SK-N-SH treated with all-trans-retinoic acid at 6 μM for 48 hours (cell line): ENCODE results near the gene TPK1.

Experiments
- ISL1 ChIP-seq: fragments of 250-450 bp; sonication (Bioruptor Pico); IDR thresholded peaks from 2 replicates; pipeline ENCODE4 v2.1.2; 2022; ENCODE audit warnings: mild to moderate bottlenecking, moderate library complexity
- OSR1 ChIP-seq: fragments of 250-450 bp; sonication (Bioruptor Pico); IDR thresholded peaks from 2 replicates; pipeline ENCODE4 v1.8.0; 2022; ENCODE audit warnings: moderate library complexity, mild to moderate bottlenecking, inconsistent platforms
- ZC3H10 ChIP-seq: fragments of 250-450 bp; sonication (Bioruptor Pico); IDR thresholded peaks from 2 replicates; pipeline ENCODE4 v1.5.1; 2021; ENCODE audit warnings: mild to moderate bottlenecking, moderate library complexity
- ZNF70 ChIP-seq: fragments of 450-650 bp; formaldehyde crosslinking; IDR thresholded peaks from 2 replicates; pipeline ENCODE4 v1.5.0; 2020; ENCODE audit warnings: mild to moderate bottlenecking, moderate library complexity
- ZNF8 ChIP-seq: fragments of 450-650 bp; formaldehyde crosslinking; IDR thresholded peaks from 2 replicates; pipeline ENCODE4 v1.5.0; 2020; ENCODE audit warnings: mild to moderate bottlenecking, moderate library complexity
- TF ChIP-seq, protein P1 (sequence below): fragments of 250-450 bp; sonication (Bioruptor Pico); IDR thresholded peaks from 2 replicates; pipeline ENCODE4 v1.8.0; 2020; ENCODE audit warnings: mild to moderate bottlenecking, moderate library complexity, borderline replicate concordance
- TF ChIP-seq, protein P2 (sequence below): fragments of 250-450 bp; sonication (Bioruptor Pico); IDR thresholded peaks from 2 replicates; pipeline ENCODE4 v1.5.1; 2020; ENCODE audit warnings: low read depth, mild to moderate bottlenecking, moderate library complexity

DNA sequence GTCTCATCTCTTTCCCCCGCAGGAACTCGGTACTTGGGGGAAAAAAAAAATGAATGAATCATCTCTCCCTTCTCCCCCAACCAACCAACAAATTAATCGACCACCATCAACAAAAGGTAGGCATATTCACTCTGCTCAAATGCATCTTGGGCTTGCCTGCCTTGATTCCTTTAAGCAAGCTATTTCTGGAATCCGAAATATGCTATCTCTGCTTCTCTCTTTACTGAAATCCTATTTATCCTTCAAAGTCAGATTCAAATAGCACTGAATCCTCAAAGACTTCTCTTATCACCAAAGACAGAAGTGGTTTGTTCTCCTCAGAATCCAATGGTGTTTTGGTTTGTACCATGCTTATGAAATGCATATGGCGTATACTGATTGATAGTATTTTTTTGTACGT lies 49.6 kb upstream of the TPK1 start:
- TF ChIP-seq, protein P1, sequence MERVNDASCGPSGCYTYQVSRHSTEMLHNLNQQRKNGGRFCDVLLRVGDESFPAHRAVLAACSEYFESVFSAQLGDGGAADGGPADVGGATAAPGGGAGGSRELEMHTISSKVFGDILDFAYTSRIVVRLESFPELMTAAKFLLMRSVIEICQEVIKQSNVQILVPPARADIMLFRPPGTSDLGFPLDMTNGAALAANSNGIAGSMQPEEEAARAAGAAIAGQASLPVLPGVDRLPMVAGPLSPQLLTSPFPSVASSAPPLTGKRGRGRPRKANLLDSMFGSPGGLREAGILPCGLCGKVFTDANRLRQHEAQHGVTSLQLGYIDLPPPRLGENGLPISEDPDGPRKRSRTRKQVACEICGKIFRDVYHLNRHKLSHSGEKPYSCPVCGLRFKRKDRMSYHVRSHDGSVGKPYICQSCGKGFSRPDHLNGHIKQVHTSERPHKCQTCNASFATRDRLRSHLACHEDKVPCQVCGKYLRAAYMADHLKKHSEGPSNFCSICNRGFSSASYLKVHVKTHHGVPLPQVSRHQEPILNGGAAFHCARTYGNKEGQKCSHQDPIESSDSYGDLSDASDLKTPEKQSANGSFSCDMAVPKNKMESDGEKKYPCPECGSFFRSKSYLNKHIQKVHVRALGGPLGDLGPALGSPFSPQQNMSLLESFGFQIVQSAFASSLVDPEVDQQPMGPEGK, result no peak
- TF ChIP-seq OSR1 (CRISPR knock-in tag), result no peak
- TF ChIP-seq ISL1 (CRISPR knock-in tag), result no peak
- TF ChIP-seq ZNF8 (CRISPR knock-in tag), result no peak
- TF ChIP-seq ZC3H10 (CRISPR knock-in tag), result no peak
- TF ChIP-seq, protein P2, sequence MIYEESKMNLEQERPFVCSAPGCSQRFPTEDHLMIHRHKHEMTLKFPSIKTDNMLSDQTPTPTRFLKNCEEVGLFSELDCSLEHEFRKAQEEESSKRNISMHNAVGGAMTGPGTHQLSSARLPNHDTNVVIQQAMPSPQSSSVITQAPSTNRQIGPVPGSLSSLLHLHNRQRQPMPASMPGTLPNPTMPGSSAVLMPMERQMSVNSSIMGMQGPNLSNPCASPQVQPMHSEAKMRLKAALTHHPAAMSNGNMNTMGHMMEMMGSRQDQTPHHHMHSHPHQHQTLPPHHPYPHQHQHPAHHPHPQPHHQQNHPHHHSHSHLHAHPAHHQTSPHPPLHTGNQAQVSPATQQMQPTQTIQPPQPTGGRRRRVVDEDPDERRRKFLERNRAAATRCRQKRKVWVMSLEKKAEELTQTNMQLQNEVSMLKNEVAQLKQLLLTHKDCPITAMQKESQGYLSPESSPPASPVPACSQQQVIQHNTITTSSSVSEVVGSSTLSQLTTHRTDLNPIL, result no peak
- TF ChIP-seq ZNF70 (CRISPR knock-in tag), result no peak
